ENCODE data around the gene GSTO2.

The GSTO2 gene

GRCh38 chr10:104340111-104340526, 71.1 kb downstream of the GSTO2 start:
- H3K27me3 ChIP-seq (ENCODE audit: control insufficient read depth, insufficient read depth, low read length, poor library complexity, severe bottlenecking) = peaks cover 41% of the 10 kb centered on the region
- no peak overlapping the region for H3K27ac ChIP-seq (ENCODE audit: insufficient read depth, low read depth, low read length, poor library complexity, severe bottlenecking)
- H3K9me3 ChIP-seq (ENCODE audit: control insufficient read depth, low read length) = no peaks in the 10 kb centered on the region
- H3K4me1 ChIP-seq (ENCODE audit: control insufficient read depth, insufficient read depth, low read length) = peaks cover 3% of the 10 kb centered on the region
- 77 to 78% methylated on average over 4 of the region's 4 CpGs for WGBS, 2 experiments
- H3K36me3 ChIP-seq (ENCODE audit: control insufficient read depth, insufficient read depth, low read length) = no peaks in the 10 kb centered on the region
- no peak overlapping the region for H3K4me3 ChIP-seq (ENCODE audit: insufficient read depth, low read depth, low read length)

- Histone ChIP-seq H3K27me3 (ENCODE audit: control insufficient read depth, insufficient read depth, low read length, poor library complexity, severe bottlenecking) (peaks cover 38% of the 10 kb centered on the region), H3K4me3 (ENCODE audit: insufficient read depth, low read depth, low read length) (no peak overlapping the region), H3K4me1 (ENCODE audit: control insufficient read depth, insufficient read depth, low read length) (peaks cover 3% of the 10 kb centered on the region), H3K9me3 (ENCODE audit: control insufficient read depth, low read length) (no peaks in the 10 kb centered on the region), H3K36me3 (ENCODE audit: control insufficient read depth, insufficient read depth, low read length) (no peaks in the 10 kb centered on the region), H3K27ac (ENCODE audit: insufficient read depth, low read depth, low read length, poor library complexity, severe bottlenecking) (no peak overlapping the region)
- WGBS, 2 experiments = 78 to 94% methylated on average over 4 of the region's 4 CpGs
Measured at GRCh38 chr10:104340641-104341040, 71.7 kb downstream of the GSTO2 start.

- Histone ChIP-seq H3K9me3 (ENCODE audit: control insufficient read depth, low read length) (no peaks in the 10 kb centered on the region), H3K27ac (ENCODE audit: insufficient read depth, low read depth, low read length, poor library complexity, severe bottlenecking) (no peak overlapping the region), H3K4me1 (ENCODE audit: control insufficient read depth, insufficient read depth, low read length) (no peaks in the 10 kb centered on the region), H3K36me3 (ENCODE audit: control insufficient read depth, insufficient read depth, low read length) (no peaks in the 10 kb centered on the region), H3K4me3 (ENCODE audit: insufficient read depth, low read depth, low read length) (no peak overlapping the region), H3K27me3 (ENCODE audit: control insufficient read depth, insufficient read depth, low read length, poor library complexity, severe bottlenecking) (peaks cover 23% of the 10 kb centered on the region)
- WGBS, 2 experiments = 66% methylated on average over 3 of the region's 3 CpGs
Measured at GRCh38 chr10:104342941-104343411, 74.0 kb downstream of the GSTO2 start.

GRCh38 chr10:104344219-104344618, 75.2 kb downstream of the GSTO2 start:
- WGBS, 2 experiments = 80 to 100% methylated on average over 1 of the region's 1 CpG
- no peaks in the 10 kb centered on the region for H3K36me3 ChIP-seq (ENCODE audit: control insufficient read depth, insufficient read depth, low read length)
- H3K9me3 ChIP-seq (ENCODE audit: control insufficient read depth, low read length) = no peaks in the 10 kb centered on the region
- H3K27me3 ChIP-seq (ENCODE audit: control insufficient read depth, insufficient read depth, low read length, poor library complexity, severe bottlenecking) = peaks cover 16% of the 10 kb centered on the region
- no peak overlapping the region for H3K27ac ChIP-seq (ENCODE audit: insufficient read depth, low read depth, low read length, poor library complexity, severe bottlenecking)
- no peaks in the 10 kb centered on the region for H3K4me1 ChIP-seq (ENCODE audit: control insufficient read depth, insufficient read depth, low read length)
- no peak overlapping the region for H3K4me3 ChIP-seq (ENCODE audit: insufficient read depth, low read depth, low read length)

GRCh38 chr10:104345515-104345914, 76.5 kb downstream of the GSTO2 start:
- Histone ChIP-seq H3K27ac (ENCODE audit: insufficient read depth, low read depth, low read length, poor library complexity, severe bottlenecking) (no peak overlapping the region), H3K4me3 (ENCODE audit: insufficient read depth, low read depth, low read length) (no peak overlapping the region), H3K36me3 (ENCODE audit: control insufficient read depth, insufficient read depth, low read length) (no peaks in the 10 kb centered on the region), H3K9me3 (ENCODE audit: control insufficient read depth, low read length) (no peaks in the 10 kb centered on the region), H3K4me1 (ENCODE audit: control insufficient read depth, insufficient read depth, low read length) (no peaks in the 10 kb centered on the region), H3K27me3 (ENCODE audit: control insufficient read depth, insufficient read depth, low read length, poor library complexity, severe bottlenecking) (peaks cover 4% of the 10 kb centered on the region)

GRCh38 chr10:104345941-104346340, 77.0 kb downstream of the GSTO2 start:
- Histone ChIP-seq H3K4me3 (ENCODE audit: insufficient read depth, low read depth, low read length) (no peak overlapping the region), H3K36me3 (ENCODE audit: control insufficient read depth, insufficient read depth, low read length) (no peaks in the 10 kb centered on the region), H3K27ac (ENCODE audit: insufficient read depth, low read depth, low read length, poor library complexity, severe bottlenecking) (no peak overlapping the region), H3K4me1 (ENCODE audit: control insufficient read depth, insufficient read depth, low read length) (no peaks in the 10 kb centered on the region), H3K9me3 (ENCODE audit: control insufficient read depth, low read length) (no peaks in the 10 kb centered on the region), H3K27me3 (ENCODE audit: control insufficient read depth, insufficient read depth, low read length, poor library complexity, severe bottlenecking) (no peaks in the 10 kb centered on the region)
- 84 to 87% methylated on average over 4 of the region's 4 CpGs for WGBS, 2 experiments

GRCh38 chr10:104347295-104348045, 78.5 kb downstream of the GSTO2 start:
- Histone ChIP-seq H3K27ac (ENCODE audit: insufficient read depth, low read depth, low read length, poor library complexity, severe bottlenecking) (no peak overlapping the region), H3K4me1 (ENCODE audit: control insufficient read depth, insufficient read depth, low read length) (no peaks in the 10 kb centered on the region), H3K27me3 (ENCODE audit: control insufficient read depth, insufficient read depth, low read length, poor library complexity, severe bottlenecking) (peaks cover 3% of the 10 kb centered on the region), H3K4me3 (ENCODE audit: insufficient read depth, low read depth, low read length) (no peak overlapping the region), H3K36me3 (ENCODE audit: control insufficient read depth, insufficient read depth, low read length) (no peaks in the 10 kb centered on the region), H3K9me3 (ENCODE audit: control insufficient read depth, low read length) (no peaks in the 10 kb centered on the region)
- WGBS, 2 experiments = 92 to 96% methylated on average over 4 of the region's 4 CpGs

GRCh38 chr10:104348601-104349000, 79.6 kb downstream of the GSTO2 start:
- H3K27ac ChIP-seq (ENCODE audit: insufficient read depth, low read depth, low read length, poor library complexity, severe bottlenecking) = no peak overlapping the region
- H3K36me3 ChIP-seq (ENCODE audit: control insufficient read depth, insufficient read depth, low read length) = no peaks in the 10 kb centered on the region
- H3K4me1 ChIP-seq (ENCODE audit: control insufficient read depth, insufficient read depth, low read length) = peaks cover under 1% of the 10 kb centered on the region
- H3K27me3 ChIP-seq (ENCODE audit: control insufficient read depth, insufficient read depth, low read length, poor library complexity, severe bottlenecking) = peaks cover 8% of the 10 kb centered on the region
- no peaks in the 10 kb centered on the region for H3K9me3 ChIP-seq (ENCODE audit: control insufficient read depth, low read length)
- 91 to 94% methylated on average over 2 of the region's 2 CpGs for WGBS, 2 experiments
- H3K4me3 ChIP-seq (ENCODE audit: insufficient read depth, low read depth, low read length) = no peak overlapping the region

GRCh38 chr10:104349623-104350126, 80.7 kb downstream of the GSTO2 start:
- no peak overlapping the region for H3K4me3 ChIP-seq (ENCODE audit: insufficient read depth, low read depth, low read length)
- no peaks in the 10 kb centered on the region for H3K36me3 ChIP-seq (ENCODE audit: control insufficient read depth, insufficient read depth, low read length)
- H3K27ac ChIP-seq (ENCODE audit: insufficient read depth, low read depth, low read length, poor library complexity, severe bottlenecking) = no peak overlapping the region
- 67 to 69% methylated on average over 5 of the region's 5 CpGs for WGBS, 2 experiments
- H3K4me1 ChIP-seq (ENCODE audit: control insufficient read depth, insufficient read depth, low read length) = peaks cover 4% of the 10 kb centered on the region
- no peaks in the 10 kb centered on the region for H3K9me3 ChIP-seq (ENCODE audit: control insufficient read depth, low read length)
- peaks cover 19% of the 10 kb centered on the region for H3K27me3 ChIP-seq (ENCODE audit: control insufficient read depth, insufficient read depth, low read length, poor library complexity, severe bottlenecking)

GRCh38 chr10:104350127-104350635, 81.2 kb downstream of the GSTO2 start:
- H3K36me3 ChIP-seq (ENCODE audit: control insufficient read depth, insufficient read depth, low read length) = no peaks in the 10 kb centered on the region
- 50 to 52% methylated on average over 6 of the region's 6 CpGs for WGBS, 2 experiments
- no peaks in the 10 kb centered on the region for H3K9me3 ChIP-seq (ENCODE audit: control insufficient read depth, low read length)
- H3K27me3 ChIP-seq (ENCODE audit: control insufficient read depth, insufficient read depth, low read length, poor library complexity, severe bottlenecking) = peaks cover 24% of the 10 kb centered on the region
- no peak overlapping the region for H3K27ac ChIP-seq (ENCODE audit: insufficient read depth, low read depth, low read length, poor library complexity, severe bottlenecking)
- H3K4me3 ChIP-seq (ENCODE audit: insufficient read depth, low read depth, low read length) = no peak overlapping the region
- peaks cover 4% of the 10 kb centered on the region for H3K4me1 ChIP-seq (ENCODE audit: control insufficient read depth, insufficient read depth, low read length)

All from ectodermal cell (in vitro differentiated cells).